H9 (cell line): Measurements from ENCODE around the gene URB1. TPM values are rescaled to one million over a fixed set of nuclear protein-coding genes. Genes with fewer than 3 reads are reported as not detected.
"Not testable (repeated sequence)": the region's sequence is repeated elsewhere in the genome, so short reads cannot be mapped to it uniquely, and the experiment has no call there.

Source experiments
- DNase-seq: peaks from one replicate; pipeline ENCODE4 v3.0.0-alpha.2; 2017
- H2AFZ ChIP-seq: one replicate; pipeline ENCODE4 v1.6.1; 2013; ENCODE audit warnings: mild to moderate bottlenecking, low read length, control low read depth, moderate library complexity
- H2AK5ac ChIP-seq: 2 replicates; pipeline ENCODE4 v1.6.1; 2013; ENCODE audit warnings: low read length, control low read depth, mixed read lengths; ENCODE audit not compliant: insufficient read length
- H2BK120ac ChIP-seq: one replicate; pipeline ENCODE4 v1.6.1; 2013; ENCODE audit warnings: low read depth, mild to moderate bottlenecking, low read length, control low read depth, inconsistent platforms; ENCODE audit not compliant: poor library complexity, severe bottlenecking
- H2BK12ac ChIP-seq: 2 replicates; pipeline ENCODE4 v1.6.1; 2013; ENCODE audit warnings: low read length, control low read depth, mixed read lengths, low read depth; ENCODE audit not compliant: insufficient read length
- H2BK15ac ChIP-seq: 2 replicates; pipeline ENCODE4 v1.6.1; 2013; ENCODE audit warnings: low read depth, low read length, control low read depth
- H2BK20ac ChIP-seq: one replicate; pipeline ENCODE4 v1.6.1; 2013; ENCODE audit warnings: low read depth, mild to moderate bottlenecking, low read length, control low read depth, inconsistent platforms; ENCODE audit not compliant: poor library complexity, severe bottlenecking
- H2BK5ac ChIP-seq: 2 replicates; pipeline ENCODE4 v1.6.1; 2013; ENCODE audit warnings: low read length, control low read depth, mixed read lengths; ENCODE audit not compliant: insufficient read length
- H3K14ac ChIP-seq: 2 replicates; pipeline ENCODE4 v1.6.1; 2013; ENCODE audit warnings: low read length, control low read depth; ENCODE audit not compliant: insufficient read depth
- H3K18ac ChIP-seq: 2 replicates; pipeline ENCODE4 v1.6.1; 2013; ENCODE audit warnings: low read depth, mild to moderate bottlenecking, mixed read lengths, low read length, control low read depth; ENCODE audit not compliant: insufficient read length
- H3K23ac ChIP-seq: 2 replicates; pipeline ENCODE4 v1.6.1; 2013; ENCODE audit warnings: low read length, control low read depth, mixed read lengths, low read depth; ENCODE audit not compliant: insufficient read length
- H3K23me2 ChIP-seq: 2 replicates; pipeline ENCODE4 v1.6.1; 2013; ENCODE audit warnings: low read depth, mild to moderate bottlenecking, mixed read lengths, low read length, control low read depth; ENCODE audit not compliant: insufficient read length, poor library complexity, severe bottlenecking
- H3K27ac ChIP-seq: 2 replicates; pipeline ENCODE4 v1.5.1; 2013; ENCODE audit warnings: low read length, control low read depth, mixed read lengths, low read depth; ENCODE audit not compliant: insufficient read length
- H3K27me3 ChIP-seq: 2 replicates; pipeline ENCODE4 v1.6.1; 2013; ENCODE audit warnings: low read length, control low read depth, inconsistent platforms; ENCODE audit not compliant: insufficient read depth
- H3K4ac ChIP-seq: 2 replicates; pipeline ENCODE4 v1.6.1; 2013; ENCODE audit warnings: low read depth, mild to moderate bottlenecking, control low read depth, inconsistent platforms, low read length, moderate library complexity
- H3K4me1 ChIP-seq: 2 replicates; pipeline ENCODE4 v1.6.1; 2013; ENCODE audit warnings: low read length, control low read depth, inconsistent platforms; ENCODE audit not compliant: insufficient read depth
- H3K4me2 ChIP-seq: 2 replicates; pipeline ENCODE4 v1.6.1; 2013; ENCODE audit warnings: low read length, control low read depth, mixed read lengths; ENCODE audit not compliant: insufficient read length, insufficient read depth
- H3K56ac ChIP-seq: 2 replicates; pipeline ENCODE4 v1.6.1; 2013; ENCODE audit warnings: low read depth, mild to moderate bottlenecking, mixed read lengths, low read length, control low read depth; ENCODE audit not compliant: insufficient read length
- H3K79me1 ChIP-seq: 2 replicates; pipeline ENCODE4 v1.6.1; 2013; ENCODE audit warnings: low read depth, mild to moderate bottlenecking, moderate library complexity, low read length, control low read depth, inconsistent platforms; ENCODE audit not compliant: insufficient read depth, poor library complexity, severe bottlenecking
- H3K79me2 ChIP-seq: 2 replicates; pipeline ENCODE4 v1.6.1; 2013; ENCODE audit warnings: low read length, control low read depth, inconsistent platforms; ENCODE audit not compliant: insufficient read depth
- H3K9ac ChIP-seq: 2 replicates; pipeline ENCODE4 v1.6.1; 2013; ENCODE audit warnings: low read length, control low read depth, mixed read lengths; ENCODE audit not compliant: insufficient read length; ENCODE audit errors: extremely low read depth
- H3K9me3 ChIP-seq: one replicate; pipeline ENCODE4 v1.6.1; 2013; ENCODE audit warnings: low read depth, low read length, inconsistent platforms; ENCODE audit not compliant: control insufficient read depth
- H3T11ph ChIP-seq: one replicate; pipeline ENCODE4 v1.6.1; 2013; ENCODE audit warnings: mild to moderate bottlenecking, low read length, control low read depth, inconsistent platforms
- H4K20me1 ChIP-seq: one replicate; pipeline ENCODE4 v1.6.1; 2013; ENCODE audit not compliant: control insufficient read depth, insufficient read length, insufficient read depth
- H4K5ac ChIP-seq: 2 replicates; pipeline ENCODE4 v1.6.1; 2013; ENCODE audit warnings: low read depth, mild to moderate bottlenecking, mixed read lengths, low read length, control low read depth; ENCODE audit not compliant: insufficient read length
- H4K8ac ChIP-seq: replicated peaks from 2 replicates; pipeline ENCODE4 v1.6.1; 2013; ENCODE audit warnings: low read length, control low read depth, mixed read lengths, low read depth; ENCODE audit not compliant: insufficient read length
- H4K91ac ChIP-seq: 2 replicates; pipeline ENCODE4 v1.6.1; 2013; ENCODE audit warnings: low read depth, mild to moderate bottlenecking, moderate library complexity, mixed read lengths, low read length, control low read depth; ENCODE audit not compliant: insufficient read length
- H3K27ac Mint-ChIP-seq, 3 experiments: 2 replicates in 2 of 3; 3 replicates in 1 of 3; pipeline ENCODE4 v1.8.0; 2020 to 2021; ENCODE audit warnings: mixed read lengths in 3 of 3, mild to moderate bottlenecking in 1 of 3, moderate library complexity in 1 of 3
- H3K27me3 Mint-ChIP-seq: 2 replicates; pipeline ENCODE4 v1.8.0; 2021; ENCODE audit warnings: low read depth, mild to moderate bottlenecking, moderate library complexity, mixed read lengths
- H3K36me3 Mint-ChIP-seq, 3 experiments: 2 replicates in 2 of 3; 3 replicates in 1 of 3; pipeline ENCODE4 v1.8.0; 2020 to 2021; ENCODE audit warnings: low read depth in 3 of 3, mixed read lengths in 3 of 3; ENCODE audit not compliant: insufficient read depth in 1 of 3
- H3K4me1 Mint-ChIP-seq, 2 experiments: 2 replicates each; pipeline ENCODE4 v1.8.0; 2020; ENCODE audit warnings: mixed read lengths in 2 of 2
- H3K4me3 Mint-ChIP-seq, 2 experiments: 2 replicates in 1 of 2; 3 replicates in 1 of 2; pipeline ENCODE4 v1.8.0; 2020 to 2021; ENCODE audit warnings: mild to moderate bottlenecking in 2 of 2, mixed read lengths in 2 of 2, moderate library complexity in 1 of 2
- H3K9me3 Mint-ChIP-seq, 2 experiments: 2 replicates in 1 of 2; 3 replicates in 1 of 2; pipeline ENCODE4 v1.8.0; 2020; ENCODE audit warnings: mild to moderate bottlenecking in 2 of 2, mixed read lengths in 2 of 2, moderate library complexity in 1 of 2
- WGBS: extraction: QIAGEN DNeasy Blood & Tissue Kit; methylation state at CpG from one replicate; pipeline ENCODE4 v1.1.7; 2013; ENCODE audit warnings: missing lambda C conversion rate, low lambda C conversion rate, mixed read lengths; ENCODE audit not compliant: insufficient read length; ENCODE audit errors: extremely low coverage; 5-methylcytosine and 5-hydroxymethylcytosine counted together
- total RNA-seq: library from RNA; stranded (reverse); gene quantifications from 2 replicates; pipeline ENCODE4 v1.2.1, GENCODE V29; 2021
- TF ChIP-seq, protein P1 (sequence below): fragments of 200-600 bp; sonication (generic); conservative IDR thresholded peaks from 3 replicates; pipeline ENCODE4 v1.8.0; 2021; ENCODE audit warnings: antibody characterized with exemption, mild to moderate bottlenecking

The URB1 gene
- total RNA-seq, 1 experiment from 2014 or later: 23.5 TPM

- Mint-ChIP-seq H3K4me3 (peak overlapping the region; percentile 89 to 93), H3K9me3 (peaks cover 15 to 21% of the 10 kb centered on the region in 2 experiments), H3K4me1 (peaks cover 21 to 27% of the 10 kb centered on the region in 2 experiments), H3K27me3 (peaks cover 40% of the 10 kb centered on the region), H3K36me3 (peaks cover 7 to 20% (median 18%) of the 10 kb centered on the region in 3 experiments), H3K27ac (no peak overlapping the region)
- TF ChIP-seq, protein P1, sequence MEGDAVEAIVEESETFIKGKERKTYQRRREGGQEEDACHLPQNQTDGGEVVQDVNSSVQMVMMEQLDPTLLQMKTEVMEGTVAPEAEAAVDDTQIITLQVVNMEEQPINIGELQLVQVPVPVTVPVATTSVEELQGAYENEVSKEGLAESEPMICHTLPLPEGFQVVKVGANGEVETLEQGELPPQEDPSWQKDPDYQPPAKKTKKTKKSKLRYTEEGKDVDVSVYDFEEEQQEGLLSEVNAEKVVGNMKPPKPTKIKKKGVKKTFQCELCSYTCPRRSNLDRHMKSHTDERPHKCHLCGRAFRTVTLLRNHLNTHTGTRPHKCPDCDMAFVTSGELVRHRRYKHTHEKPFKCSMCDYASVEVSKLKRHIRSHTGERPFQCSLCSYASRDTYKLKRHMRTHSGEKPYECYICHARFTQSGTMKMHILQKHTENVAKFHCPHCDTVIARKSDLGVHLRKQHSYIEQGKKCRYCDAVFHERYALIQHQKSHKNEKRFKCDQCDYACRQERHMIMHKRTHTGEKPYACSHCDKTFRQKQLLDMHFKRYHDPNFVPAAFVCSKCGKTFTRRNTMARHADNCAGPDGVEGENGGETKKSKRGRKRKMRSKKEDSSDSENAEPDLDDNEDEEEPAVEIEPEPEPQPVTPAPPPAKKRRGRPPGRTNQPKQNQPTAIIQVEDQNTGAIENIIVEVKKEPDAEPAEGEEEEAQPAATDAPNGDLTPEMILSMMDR: no peak
- Histone ChIP-seq H3K4ac (no peak overlapping the region), H3K18ac (no peak overlapping the region), H3K23ac (no peak overlapping the region), H3K27ac (no peak overlapping the region), H3K4me2 (peak overlapping the region; percentile 99), H2BK120ac (no peak overlapping the region), H2BK20ac (no peak overlapping the region), H3T11ph (no peak overlapping the region), H3K4me1 (no peaks in the 10 kb centered on the region; the same call in 1 of the 2 replicates), H4K8ac (no peak overlapping the region), H4K20me1 (no peaks in the 10 kb centered on the region), H3K23me2 (peaks cover 9% of the 10 kb centered on the region), H2AFZ (no peak overlapping the region), H4K5ac (no peak overlapping the region), H3K14ac (no peak overlapping the region), H4K91ac (no peak overlapping the region), H3K9ac (no peak overlapping the region), H3K27me3 (no peaks in the 10 kb centered on the region), H3K9me3 (no peaks in the 10 kb centered on the region), H3K56ac (no peak overlapping the region), H2BK15ac (no peak overlapping the region), H2BK5ac (no peak overlapping the region), H2AK5ac (no peak overlapping the region), H3K79me1 (peaks cover 8% of the 10 kb centered on the region), H2BK12ac (no peak overlapping the region), H3K79me2 (peaks cover 42% of the 10 kb centered on the region)
- WGBS: no CpG with 5 or more reads among the region's 4 CpGs
- DNase-seq: no peak
Measured at GRCh38 chr21:32391755-32392154, 1.1 kb downstream of the URB1 start.

DNA sequence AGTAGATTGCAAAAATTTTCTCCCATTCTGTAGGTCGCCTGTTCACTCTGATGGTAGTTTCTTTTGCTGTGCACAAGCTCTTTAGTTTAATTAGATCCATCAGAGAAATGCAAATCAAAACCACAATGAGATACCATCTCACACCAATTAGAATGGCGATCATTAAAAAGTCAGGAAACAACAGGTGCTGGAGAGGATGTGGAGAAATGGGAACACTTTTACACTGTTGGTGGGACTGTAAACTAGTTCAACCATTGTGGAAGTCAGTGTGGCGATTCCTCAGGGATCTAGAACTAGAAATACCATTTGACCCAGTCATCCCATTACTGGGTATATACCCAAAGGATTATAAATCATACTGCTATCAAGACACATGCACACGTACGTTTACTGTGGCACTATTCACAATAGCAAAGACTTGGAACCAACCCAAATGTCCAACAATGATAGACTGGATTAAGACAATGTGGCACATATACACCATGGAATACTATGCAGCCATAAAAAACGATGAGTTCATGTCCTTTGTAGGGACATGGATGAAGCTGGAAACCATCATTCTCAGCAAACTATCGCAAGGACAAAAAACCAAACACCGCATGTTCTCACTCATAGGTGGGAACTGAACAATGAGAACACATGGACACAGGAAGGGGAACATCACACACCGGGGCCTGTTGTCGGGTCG is 2.1 kb downstream of the URB1 start:
- H3K27ac ChIP-seq, H2AFZ ChIP-seq, H4K5ac ChIP-seq, H2BK20ac ChIP-seq, H3K14ac ChIP-seq, H3K9me3 ChIP-seq, H4K8ac ChIP-seq, DNase-seq, H4K91ac ChIP-seq, H3K18ac ChIP-seq, H2BK15ac ChIP-seq, H3K4me1 ChIP-seq, H2BK120ac ChIP-seq, H3K56ac ChIP-seq, H3K9ac ChIP-seq, H3K4me3 Mint-ChIP-seq, H3K4ac ChIP-seq, H3T11ph ChIP-seq, H3K27me3 ChIP-seq, H3K4me2 ChIP-seq, H2BK12ac ChIP-seq, H4K20me1 ChIP-seq, H3K27ac Mint-ChIP-seq, H2AK5ac ChIP-seq, H3K23me2 ChIP-seq, H2BK5ac ChIP-seq, H3K79me1 ChIP-seq, H3K23ac ChIP-seq: not testable (repeated sequence)
- peaks cover 12 to 17% of the 10 kb centered on the region in 2 experiments; a peak in 4 of 5 replicates for H3K9me3 Mint-ChIP-seq
- peaks cover 47% of the 10 kb centered on the region for H3K79me2 ChIP-seq
- peaks cover 21 to 34% of the 10 kb centered on the region in 2 experiments for H3K4me1 Mint-ChIP-seq
- peaks cover 29% of the 10 kb centered on the region for H3K27me3 Mint-ChIP-seq
- peaks cover 8 to 20% (median 19%) of the 10 kb centered on the region in 3 experiments for H3K36me3 Mint-ChIP-seq
- no CpG with 5 or more reads among the region's 11 CpGs for WGBS
